HepG2 (cell line): ENCODE data around the gene ENTPD5. TPM values are rescaled to one million over a fixed set of nuclear protein-coding genes. Genes with fewer than 3 reads are reported as not detected.

Source experiments
- ARNTL ChIP-seq: sonication (generic); formaldehyde crosslinking; IDR thresholded peaks from 2 replicates; pipeline ENCODE4 v1.4.0; 2020; ENCODE audit warnings: mild to moderate bottlenecking, missing genetic modification reagents
- DMAP1 ChIP-seq: IDR thresholded peaks from 2 replicates; pipeline ENCODE4 v1.6.1; 2016
- ETV6 ChIP-seq: sonication (generic); formaldehyde crosslinking; conservative IDR thresholded peaks from 2 replicates; pipeline ENCODE4 v1.4.0; 2020; ENCODE audit warnings: missing genetic modification reagents
- FOXK1 ChIP-seq: sonication (generic); formaldehyde crosslinking; IDR thresholded peaks from 2 replicates; pipeline ENCODE4 v1.4.0; 2020; ENCODE audit warnings: low read depth, missing genetic modification reagents, borderline replicate concordance
- GZF1 ChIP-seq: sonication (generic); formaldehyde crosslinking; IDR thresholded peaks from 2 replicates; pipeline ENCODE4 v1.5.1; 2020; ENCODE audit warnings: mild to moderate bottlenecking, missing genetic modification reagents
- HNF4A ChIP-seq: sonication (generic); formaldehyde crosslinking; IDR thresholded peaks from 2 replicates; pipeline ENCODE4 v1.4.0; 2020; ENCODE audit warnings: missing genetic modification reagents
- HNF4G ChIP-seq, 2 experiments: sonication (generic) in 1 of 2; formaldehyde crosslinking in 1 of 2; IDR thresholded peaks; 2 replicates each; pipeline versions ENCODE4 v1.4.0 to v1.6.1; 2011 to 2020; ENCODE audit warnings: borderline replicate concordance in 2 of 2, low read depth in 2 of 2, mild to moderate bottlenecking in 2 of 2, low read length in 1 of 2, missing genetic modification reagents in 1 of 2, moderate library complexity in 1 of 2
- HOXD1 ChIP-seq: sonication (generic); formaldehyde crosslinking; IDR thresholded peaks from 2 replicates; pipeline ENCODE4 v1.5.0; 2020; ENCODE audit warnings: missing genetic modification reagents
- ISL2 ChIP-seq: sonication (generic); formaldehyde crosslinking; IDR thresholded peaks from 2 replicates; pipeline ENCODE4 v1.5.0; 2020; ENCODE audit warnings: missing genetic modification reagents
- KLF6 ChIP-seq: IDR thresholded peaks from 2 replicates; pipeline ENCODE4 v1.8.0; 2016; ENCODE audit warnings: missing biosample characterization, missing genetic modification reagents
- KLF9 ChIP-seq: IDR thresholded peaks from 2 replicates; pipeline ENCODE4 v1.6.1; 2016; ENCODE audit warnings: low read depth
- MAFG ChIP-seq: sonication (generic); formaldehyde crosslinking; IDR thresholded peaks from 2 replicates; pipeline ENCODE4 v1.5.1; 2020; ENCODE audit warnings: mild to moderate bottlenecking, missing genetic modification reagents
- PCBP2 ChIP-seq: fragments of 200-400 bp; formaldehyde crosslinking; optimal IDR thresholded peaks from 2 replicates; pipeline ENCODE3; 2018; ENCODE audit warnings: low read length, low read depth; ENCODE audit not compliant: poor library complexity, severe bottlenecking
- RBM39 ChIP-seq: fragments of 200-400 bp; formaldehyde crosslinking; IDR thresholded peaks from one replicate; pipeline ENCODE4 v1.6.1; 2018; ENCODE audit warnings: antibody characterized with exemption, mild to moderate bottlenecking, low read depth, low read length; ENCODE audit not compliant: poor library complexity, severe bottlenecking
- RELA ChIP-seq: sonication (generic); formaldehyde crosslinking; IDR thresholded peaks from 2 replicates; pipeline ENCODE4 v1.4.0; 2020; ENCODE audit warnings: missing genetic modification reagents
- SP1 ChIP-seq, 2 experiments: fragments of 450-650 bp in 1 of 2; sonication (generic) in 1 of 2; formaldehyde crosslinking in 1 of 2; IDR thresholded peaks; 2 replicates each; pipeline versions ENCODE4 v1.4.0 to v1.6.1; 2016 to 2020; ENCODE audit warnings: missing genetic modification reagents in 1 of 2
- SP5 ChIP-seq: IDR thresholded peaks from 2 replicates; pipeline ENCODE4 v1.6.1; 2016; ENCODE audit warnings: low read depth, borderline replicate concordance
- WIZ ChIP-seq: sonication (generic); formaldehyde crosslinking; IDR thresholded peaks from 2 replicates; pipeline ENCODE4 v1.5.1; 2020; ENCODE audit warnings: mild to moderate bottlenecking, missing genetic modification reagents
- ZEB1 ChIP-seq: IDR thresholded peaks from 2 replicates; pipeline ENCODE4 v1.6.1; 2012; ENCODE audit warnings: mild to moderate bottlenecking, low read depth, inconsistent platforms; ENCODE audit not compliant: insufficient replicate concordance
- ZFP36L1 ChIP-seq: sonication (generic); formaldehyde crosslinking; IDR thresholded peaks from 2 replicates; pipeline ENCODE4 v1.8.0; 2022; ENCODE audit warnings: mild to moderate bottlenecking, missing genetic modification reagents, moderate library complexity
- ZFP91 ChIP-seq: sonication (generic); formaldehyde crosslinking; IDR thresholded peaks from 2 replicates; pipeline ENCODE4 v1.9.0; 2022; ENCODE audit warnings: missing genetic modification reagents, mild to moderate bottlenecking, borderline replicate concordance
- ZNF18 ChIP-seq: sonication (generic); formaldehyde crosslinking; IDR thresholded peaks from 2 replicates; pipeline ENCODE4 v1.8.0; 2022; ENCODE audit warnings: mild to moderate bottlenecking, missing genetic modification reagents; ENCODE audit not compliant: insufficient replicate concordance
- ZNF629 ChIP-seq: sonication (generic); formaldehyde crosslinking; conservative IDR thresholded peaks from 2 replicates; pipeline ENCODE4 v1.5.0; 2020; ENCODE audit warnings: missing genetic modification reagents
- ZNF891 ChIP-seq: sonication (generic); formaldehyde crosslinking; IDR thresholded peaks from 2 replicates; pipeline ENCODE4 v1.5.0; 2020; ENCODE audit warnings: mild to moderate bottlenecking, missing genetic modification reagents
- polyA plus RNA-seq, 8 experiments: library from polyadenylated mRNA; depleted of rRNA in 3 of 8; stranded (reverse) in 7 of 8; unstranded in 1 of 8; fragments of >200 nt; fragmentation: Illumina TruSeq in 4 of 8; extraction: Trizol in 4 of 8; gene quantifications; 2 replicates each; pipeline versions ENCODE4 v1.2.1 to v1.2.3, GENCODE V29; 2011 to 2016; ENCODE audit warnings: low read depth in 4 of 8, missing spikeins in 1 of 8, mixed read lengths in 1 of 8; ENCODE audit not compliant: insufficient read depth in 1 of 8
- total RNA-seq, 5 experiments: library from RNA; depleted of rRNA; stranded (reverse); fragments of >200 nt; fragmentation: Illumina TruSeq; extraction: Trizol; gene quantifications; 2 replicates each; pipeline ENCODE4 v1.2.3, GENCODE V29; 2016; ENCODE audit warnings: low read depth in 1 of 5
- TF ChIP-seq, protein P1 (sequence below): sonication (generic); formaldehyde crosslinking; IDR thresholded peaks from 2 replicates; pipeline ENCODE4 v1.8.0; 2022; ENCODE audit warnings: missing genetic modification reagents, mild to moderate bottlenecking, inconsistent platforms, borderline replicate concordance

The ENTPD5 gene
- total and polyA plus RNA-seq, 2 of the 13 experiments (the other 11 are each of a cell fraction or from before 2014, with no cell fraction given) = 33.8 to 43.3 TPM

GRCh38 chr14:73949752-73950734, 69.0 kb downstream of the ENTPD5 start, which contains the start of the genes COQ6 and FAM161B (continued):
- TF ChIP-seq ZEB1 = no peak
- no peak; the same call in none of the 2 replicates for TF ChIP-seq KLF9 (CRISPR knock-in tag)
- peak; percentile 59; the same call in 1 of the 2 replicates for TF ChIP-seq HNF4G (IDR thresholded peaks at IDR 0.05; ENCODE audit: borderline replicate concordance, low read depth, low read length)
- TF ChIP-seq HNF4G (CRISPR knock-in tag; IDR thresholded peaks at IDR 0.05; ENCODE audit: borderline replicate concordance, low read depth) = no peak; the same call in 1 of the 2 replicates
- TF ChIP-seq ISL2 = peak; percentile 24; the same call in 1 of the 2 replicates
- TF ChIP-seq RELA (CRISPR knock-in tag) = no peak
- no peak for TF ChIP-seq MAFG (CRISPR knock-in tag)
- no peak for TF ChIP-seq HOXD1 (CRISPR knock-in tag)
- TF ChIP-seq WIZ = 0 out of 2 replicates have a peak, but pooled peaks have one; percentile 47
- peak; percentile 94 for TF ChIP-seq ZNF891 (CRISPR knock-in tag)
- TF ChIP-seq ZNF18 (CRISPR knock-in tag) = peak; percentile 76
- TF ChIP-seq DMAP1 (CRISPR knock-in tag) = peak; percentile 96
- peak; percentile 71 for TF ChIP-seq HNF4A (CRISPR knock-in tag)
- TF ChIP-seq SP5 (CRISPR knock-in tag) = peak; percentile 71
- no peak; the same call in 1 of the 2 replicates for TF ChIP-seq ZFP36L1 (CRISPR knock-in tag)
- no peak for TF ChIP-seq ZNF629 (CRISPR knock-in tag)
- TF ChIP-seq, protein P1, sequence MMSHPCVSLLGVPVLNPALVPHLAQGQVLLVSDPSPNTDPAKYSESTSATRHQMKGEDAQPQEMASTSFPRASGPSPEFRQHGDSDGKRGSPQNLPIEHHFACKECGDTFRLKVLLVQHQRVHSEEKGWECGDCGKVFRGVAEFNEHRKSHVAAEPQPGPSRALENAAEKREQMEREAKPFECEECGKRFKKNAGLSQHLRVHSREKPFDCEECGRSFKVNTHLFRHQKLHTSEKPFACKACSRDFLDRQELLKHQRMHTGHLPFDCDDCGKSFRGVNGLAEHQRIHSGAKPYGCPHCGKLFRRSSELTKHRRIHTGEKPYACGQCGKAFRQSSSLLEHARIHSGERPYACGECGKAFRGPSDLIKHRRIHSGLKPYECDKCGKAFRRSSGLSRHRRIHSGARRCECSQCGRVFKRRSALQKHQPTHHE = peak; percentile 24; the same call in 1 of the 2 replicates
- TF ChIP-seq ZFP91 = peak; percentile 82; the same call in 1 of the 2 replicates
- TF ChIP-seq KLF6 = peak; percentile 71; the same call in 1 of the 2 replicates
- TF ChIP-seq SP1 (IDR thresholded peaks at IDR 0.05) = no peak
- TF ChIP-seq SP1 (CRISPR knock-in tag; IDR thresholded peaks at IDR 0.05) = no peak; the same call in 1 of the 2 replicates
- no peak for TF ChIP-seq ETV6 (CRISPR knock-in tag)
- TF ChIP-seq GZF1 (CRISPR knock-in tag) = no peak
- TF ChIP-seq RBM39 = peak; percentile 69
- TF ChIP-seq ARNTL (CRISPR knock-in tag) = peak; percentile 52; the same call in 1 of the 2 replicates
- no peak for TF ChIP-seq PCBP2
- peak; percentile 31; the same call in 1 of the 2 replicates for TF ChIP-seq FOXK1 (CRISPR knock-in tag)
